Measurements from ENCODE around the gene KIF5A.
A peak's percentile ranks its signal among the peaks of the same experiment; 100 is the strongest.

Gene KIF5A

GRCh38 chr12:57622293-57623245 lies 72.7 kb downstream of the KIF5A start:
- H3K4me3 ChIP-seq (ENCODE audit: low read length): no peak overlapping the region
- DNase-seq (ENCODE audit: low read depth, low spot score): no peak

GRCh38 chr12:57623385-57623784 lies 73.5 kb downstream of the KIF5A start:
- DNase-seq (ENCODE audit: low read depth, low spot score): no peak
- H3K4me3 ChIP-seq (ENCODE audit: low read length): no peak overlapping the region

GRCh38 chr12:57623811-57624390 lies 74.1 kb downstream of the KIF5A start:
- DNase-seq (ENCODE audit: low read depth, low spot score): no peak

GRCh38 chr12:57624441-57625220 lies 74.8 kb downstream of the KIF5A start:
- DNase-seq (ENCODE audit: low read depth, low spot score): no peak
- H3K4me3 ChIP-seq (ENCODE audit: low read length): no peak overlapping the region

More at GRCh38 chr12:57623811-57624390, 74.1 kb downstream of the KIF5A start:
- H3K4me3 ChIP-seq (ENCODE audit: low read length): no peak overlapping the region

GRCh38 chr12:57625261-57626032 lies 75.6 kb downstream of the KIF5A start:
- no peak overlapping the region for H3K4me3 ChIP-seq (ENCODE audit: low read length)
- DNase-seq (ENCODE audit: low read depth, low spot score): no peak

GRCh38 chr12:57626111-57626920 lies 76.5 kb downstream of the KIF5A start:
- no peak overlapping the region for H3K4me3 ChIP-seq (ENCODE audit: low read length)
- DNase-seq (ENCODE audit: low read depth, low spot score): no peak

- DNase-seq (ENCODE audit: low read depth, low spot score): no peak
- H3K4me3 ChIP-seq (ENCODE audit: low read length): no peak overlapping the region
Observed at GRCh38 chr12:57626921-57627445, 77.1 kb downstream of the KIF5A start.

- DNase-seq (ENCODE audit: low read depth, low spot score): no peak
- H3K4me3 ChIP-seq (ENCODE audit: low read length): no peak overlapping the region
Observed at GRCh38 chr12:57627501-57628279, 77.8 kb downstream of the KIF5A start.

GRCh38 chr12:57628280-57629191 lies 78.7 kb downstream of the KIF5A start:
- no peak for DNase-seq (ENCODE audit: low read depth, low spot score)
- no peak overlapping the region for H3K4me3 ChIP-seq (ENCODE audit: low read length)

GRCh38 chr12:57629897-57630471 lies 80.1 kb downstream of the KIF5A start:
- DNase-seq (ENCODE audit: low read depth, low spot score): no peak
- H3K4me3 ChIP-seq (ENCODE audit: low read length): no peak overlapping the region

- H3K4me3 ChIP-seq (ENCODE audit: low read length): no peak overlapping the region
- DNase-seq (ENCODE audit: low read depth, low spot score): no peak
Observed at GRCh38 chr12:57630891-57631433, 81.1 kb downstream of the KIF5A start.

- H3K4me3 ChIP-seq (ENCODE audit: low read length): peak overlapping the region; percentile 65; the same call in 1 of the 2 replicates
- DNase-seq (ENCODE audit: low read depth, low spot score): no peak
Observed at GRCh38 chr12:57631566-57632072, 81.8 kb downstream of the KIF5A start.

- H3K4me3 ChIP-seq (ENCODE audit: low read length): peak overlapping the region; percentile 65
- DNase-seq (ENCODE audit: low read depth, low spot score): no peak
Observed at GRCh38 chr12:57632073-57632957, 82.5 kb downstream of the KIF5A start.

- DNase-seq (ENCODE audit: low read depth, low spot score): peak; percentile 59
- peak within 1 kb of the TSS; percentile 65 for H3K4me3 ChIP-seq (ENCODE audit: low read length)
Observed at GRCh38 chr12:57632958-57633840, 83.4 kb downstream of the KIF5A start, which contains the start of gene B4GALNT1. B4GALNT1 (minus strand) TSS chr12:57633201; CDS start chr12:57632132, 1,069 bp downstream.
